GM23338 (cell line): ENCODE data around the gene GGT6.

Experiments
- CREB1 ChIP-seq: fragments of 250-450 bp; sonication (Bioruptor Pico); IDR thresholded peaks from 2 replicates; pipeline ENCODE4 v1.5.0; 2020; ENCODE audit warnings: low read depth, mild to moderate bottlenecking, moderate library complexity
- CTCF ChIP-seq, 2 experiments: fragments of 200-600 bp in 1 of 2; sonication (generic) in 1 of 2; conservative IDR thresholded peaks; 2 replicates each; pipeline versions ENCODE4 v1.5.1 to v1.6.1; 2016 to 2017; ENCODE audit warnings: antibody characterized with exemption in 2 of 2, low read depth in 2 of 2, mild to moderate bottlenecking in 2 of 2, moderate library complexity in 1 of 2
- ETS1 ChIP-seq: IDR thresholded peaks from 2 replicates; pipeline ENCODE4 v1.6.1; 2016; ENCODE audit warnings: antibody characterized with exemption
- EZH2 ChIP-seq: fragments of 200-600 bp; sonication (generic); IDR thresholded peaks from one replicate; pipeline ENCODE4 v1.8.0; 2017; ENCODE audit warnings: antibody characterized with exemption, mild to moderate bottlenecking, low read depth; ENCODE audit not compliant: unreplicated experiment
- EZH2phosphoT487 ChIP-seq: fragments of 200-600 bp; sonication (generic); IDR thresholded peaks from one replicate; pipeline ENCODE4 v1.8.1; 2018; ENCODE audit warnings: antibody characterized with exemption; ENCODE audit not compliant: unreplicated experiment
- JUNB ChIP-seq: IDR thresholded peaks from one replicate; pipeline ENCODE4 v1.6.1; 2016; ENCODE audit warnings: antibody characterized with exemption; ENCODE audit not compliant: unreplicated experiment
- NANOG ChIP-seq: IDR thresholded peaks from 2 replicates; pipeline ENCODE4 v1.6.1; 2016; ENCODE audit warnings: antibody characterized with exemption, borderline replicate concordance
- POLR2AphosphoS5 ChIP-seq: IDR thresholded peaks from 2 replicates; pipeline ENCODE4 v1.6.1; 2016; ENCODE audit warnings: antibody characterized with exemption, low read depth
- REST ChIP-seq: IDR thresholded peaks from one replicate; pipeline ENCODE4 v1.6.1; 2018; ENCODE audit warnings: antibody characterized with exemption; ENCODE audit not compliant: unreplicated experiment
- STAT1 ChIP-seq: IDR thresholded peaks from one replicate; pipeline ENCODE4 v1.6.1; 2016; ENCODE audit warnings: antibody characterized with exemption; ENCODE audit not compliant: unreplicated experiment
- ZNF462 ChIP-seq: fragments of 250-450 bp; sonication (Bioruptor Pico); IDR thresholded peaks from 2 replicates; pipeline ENCODE4 v1.5.0; 2020; ENCODE audit warnings: mild to moderate bottlenecking, moderate library complexity

GRCh38 chr17:4604111-4604644 lies 43.8 kb upstream of the GGT6 start:
- TF ChIP-seq CTCF (conservative IDR thresholded peaks at IDR 0.05; ENCODE audit: low read depth in 2 of 2) (no peak), EZH2 (no peak), POLR2AphosphoS5 (no peak), REST (no peak), EZH2phosphoT487 (no peak), JUNB (no peak), ETS1 (no peak), ZNF462 (CRISPR knock-in tag) (no peak), STAT1 (no peak), CREB1 (CRISPR knock-in tag) (no peak), NANOG (no peak)
